SH-SY5Y (cell line): ENCODE results near the gene TAMM41.

ENCODE experiments used
- GATA2 ChIP-seq: IDR thresholded peaks from 2 replicates; pipeline ENCODE4 v1.6.1; 2011; ENCODE audit warnings: mild to moderate bottlenecking, low read depth, low read length
- GATA3 ChIP-seq: IDR thresholded peaks from 2 replicates; pipeline ENCODE4 v1.6.1; 2011; ENCODE audit warnings: low read depth, mild to moderate bottlenecking, low read length, moderate library complexity

TAMM41 gene

DNA sequence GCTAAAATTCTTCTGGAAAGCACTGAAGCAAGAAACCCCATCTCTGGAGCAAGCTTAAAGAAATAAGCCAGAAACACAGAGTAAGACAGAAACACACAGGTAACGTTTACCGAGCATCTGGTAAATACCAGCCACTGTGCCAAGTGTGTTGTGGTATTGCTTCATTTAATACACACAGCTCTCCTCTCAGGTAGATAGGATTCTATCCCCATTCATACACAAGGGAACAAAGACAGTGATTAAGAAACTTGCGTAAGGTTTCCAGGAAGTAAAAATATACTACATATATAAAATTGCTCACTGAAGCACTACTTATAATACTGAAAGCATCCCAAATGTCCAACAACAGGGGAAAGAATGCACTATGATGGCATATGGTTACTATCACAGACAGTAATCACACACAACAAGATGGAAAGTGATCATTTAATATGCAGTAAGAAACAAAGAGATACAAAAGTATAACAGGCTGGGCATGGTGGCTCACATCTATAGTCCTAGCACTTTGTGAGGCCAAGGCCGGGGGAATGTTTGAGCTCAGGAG lies 27.5 kb downstream of the TAMM41 start:
- TF ChIP-seq GATA2 (no peak), GATA3 (no peak)

GRCh38 chr3:11818033-11818432 lies 28.7 kb downstream of the TAMM41 start:
- TF ChIP-seq GATA3 (no peak), GATA2 (no peak)

- TF ChIP-seq GATA2 (no peak), GATA3 (no peak)
Observed at GRCh38 chr3:11815111-11815510, 31.6 kb downstream of the TAMM41 start.

DNA sequence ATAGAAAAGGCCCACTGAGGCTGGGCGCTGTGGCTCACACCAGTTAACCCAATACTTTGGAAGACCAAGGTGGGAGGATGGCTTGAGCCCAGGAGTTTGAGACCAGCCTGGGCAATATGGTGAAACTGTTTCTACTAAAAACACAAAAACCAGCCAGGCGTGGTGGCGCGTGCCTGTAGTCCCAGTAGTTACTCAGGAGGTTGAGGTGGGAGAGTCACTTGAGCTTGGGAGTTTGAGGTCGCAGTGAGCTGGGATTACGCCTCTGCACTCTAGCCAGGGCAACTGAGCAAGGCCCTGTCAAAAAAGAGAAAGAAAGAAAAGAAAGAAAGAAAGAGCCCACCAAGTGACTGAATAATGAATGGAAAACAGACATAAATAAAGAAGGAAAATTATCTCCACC lies 32.0 kb downstream of the TAMM41 start:
- no peak for TF ChIP-seq GATA2
- TF ChIP-seq GATA3, result no peak

DNA sequence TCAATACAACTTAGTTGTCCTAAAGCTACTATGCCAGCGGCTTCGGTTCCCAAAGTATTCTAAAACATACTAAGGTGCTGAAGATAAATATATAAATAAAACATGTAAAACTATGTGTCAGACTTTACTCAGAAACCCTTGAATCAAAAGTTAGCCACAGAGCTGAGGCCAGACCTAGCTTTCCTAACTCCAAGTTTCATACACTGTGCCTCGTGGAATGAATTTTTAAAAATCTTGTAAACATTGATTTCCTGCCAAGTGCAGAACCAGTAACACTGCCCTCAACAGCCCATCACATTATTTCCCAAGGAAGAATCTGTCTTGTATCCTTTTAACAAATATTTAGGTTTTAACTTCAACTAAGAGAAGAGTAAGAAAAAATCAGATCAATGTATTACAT lies 36.4 kb downstream of the TAMM41 start:
- TF ChIP-seq GATA2 (no peak), GATA3 (no peak)

DNA sequence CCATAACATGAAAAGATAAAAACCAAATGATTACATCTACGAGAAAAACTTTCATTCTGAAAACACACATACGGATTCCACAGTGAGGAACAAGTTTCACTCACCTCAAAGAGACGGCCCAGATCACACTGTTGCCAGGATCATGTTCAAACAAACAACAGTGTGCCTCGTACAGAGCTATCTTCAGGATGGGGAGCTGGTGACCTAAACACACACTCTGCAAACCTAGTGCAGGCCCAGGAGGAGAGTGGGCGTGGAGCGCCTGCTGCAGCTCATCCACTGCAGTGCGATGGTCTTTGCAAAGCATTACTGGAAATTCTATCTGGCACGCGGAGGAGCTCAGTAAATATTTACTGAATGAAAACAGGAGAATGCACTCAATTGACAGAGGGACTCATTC lies 38.5 kb downstream of the TAMM41 start:
- no peak for TF ChIP-seq GATA3
- TF ChIP-seq GATA2, result no peak

DNA sequence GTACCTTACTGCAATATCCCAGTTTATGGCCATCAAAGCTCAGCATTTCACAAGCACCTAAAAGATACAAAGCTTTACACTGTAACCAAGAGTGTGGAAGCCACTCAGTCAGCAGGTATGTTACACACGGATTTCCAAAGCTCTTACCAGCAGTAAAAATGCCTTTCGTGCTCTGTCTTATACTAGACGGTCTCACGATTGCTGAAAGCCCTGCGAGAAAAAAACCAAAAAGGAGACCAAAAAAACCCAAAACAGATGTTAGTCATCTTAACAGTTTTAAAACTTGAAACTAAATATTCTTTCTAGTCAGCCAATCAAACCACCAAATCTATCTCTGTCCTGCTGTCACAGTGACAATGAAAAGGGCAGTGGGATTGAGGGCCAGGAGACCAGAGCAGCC lies 39.0 kb downstream of the TAMM41 start:
- TF ChIP-seq GATA2 (no peak), GATA3 (no peak)

DNA sequence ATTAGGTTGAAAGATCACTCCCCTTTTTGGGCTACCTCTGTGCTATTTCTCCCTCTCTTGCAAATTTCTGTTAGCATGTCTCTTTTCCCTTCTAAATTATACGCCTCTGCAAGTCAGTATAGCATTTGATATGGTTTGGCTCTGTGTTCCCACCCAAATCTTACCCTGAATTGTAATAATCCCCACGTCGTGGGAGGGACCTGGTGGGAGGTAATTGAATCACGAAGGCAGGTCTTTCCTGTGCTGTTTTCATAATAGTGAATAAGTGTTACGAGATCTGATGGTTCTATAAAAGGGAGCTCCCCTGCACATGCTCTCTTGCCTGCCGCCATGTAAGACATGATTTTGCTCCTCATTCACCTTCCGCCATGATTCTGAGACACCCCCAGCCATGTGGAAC lies 41.0 kb downstream of the TAMM41 start:
- TF ChIP-seq GATA2, result no peak
- no peak for TF ChIP-seq GATA3

- no peak for TF ChIP-seq GATA3
- TF ChIP-seq GATA2, result no peak
Observed at GRCh38 chr3:11803977-11804892, 42.5 kb downstream of the TAMM41 start.

DNA sequence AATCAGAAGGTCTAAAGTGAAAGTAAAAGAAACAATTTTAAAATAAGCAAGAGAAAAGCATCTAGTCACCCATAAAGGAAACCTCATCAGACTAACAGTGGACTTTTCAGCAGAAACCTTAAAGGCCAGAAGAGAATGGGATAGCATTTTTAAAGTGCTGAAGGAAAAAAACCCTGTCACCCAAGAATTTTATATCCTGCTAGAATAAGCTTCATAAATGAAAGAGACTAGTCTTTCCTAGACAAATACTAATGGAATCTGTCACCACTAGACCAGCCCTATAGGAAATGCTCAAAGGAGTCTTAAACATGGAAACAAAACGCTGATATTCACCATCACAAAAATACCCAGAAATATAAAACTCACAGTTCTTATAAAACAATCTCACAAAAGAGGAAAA lies 46.9 kb downstream of the TAMM41 start:
- TF ChIP-seq GATA3, result no peak

- no peak for TF ChIP-seq GATA3
- TF ChIP-seq GATA2, result no peak
Observed at GRCh38 chr3:11794927-11795326, 51.8 kb downstream of the TAMM41 start.

GRCh38 chr3:11791339-11792200 lies 55.1 kb downstream of the TAMM41 start:
- TF ChIP-seq GATA2, result no peak
- TF ChIP-seq GATA3, result no peak

- TF ChIP-seq GATA2, result no peak
Observed at GRCh38 chr3:11789412-11789811, 57.3 kb downstream of the TAMM41 start.

- TF ChIP-seq GATA3, result peak; percentile 61
- peak; percentile 83 for TF ChIP-seq GATA2
Observed at GRCh38 chr3:11784971-11785377, 61.7 kb downstream of the TAMM41 start.

DNA sequence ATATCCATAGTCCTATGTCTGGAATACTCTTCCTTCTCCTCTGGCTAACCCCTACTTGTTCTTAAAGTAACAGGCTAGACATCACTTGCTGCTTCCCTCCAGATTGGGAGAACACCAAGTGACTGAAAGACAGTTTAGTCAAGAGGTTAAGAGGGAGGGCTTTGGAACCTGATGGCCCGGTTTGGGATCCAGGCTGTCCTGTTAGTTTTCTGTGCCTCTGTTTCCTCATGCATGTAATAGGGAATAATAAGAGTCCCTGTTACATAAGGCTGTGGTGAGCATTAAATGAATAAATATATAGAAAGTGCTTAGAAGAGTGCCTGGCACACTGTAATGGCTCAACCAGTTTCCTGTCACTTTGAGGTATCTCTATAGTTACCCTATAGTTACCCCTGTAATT lies 66.3 kb downstream of the TAMM41 start:
- no peak for TF ChIP-seq GATA3
- no peak for TF ChIP-seq GATA2
